Heart right ventricle (tissue), 16 donors: ENCODE measurements around the gene EMC1. TPM values are rescaled to one million over a fixed set of nuclear protein-coding genes. Genes with fewer than 3 reads are reported as not detected.

Experiments
- ATAC-seq, 8 donors: fragments of 200-7000 bp; cut with Tn5 transposase; one replicate each; pipeline ENCODE4 v1.9.1; 2020; ENCODE audit warnings: mild to moderate bottlenecking in 8 of 8, moderate library complexity in 8 of 8, moderate number of reproducible peaks in 1 of 8
- DNase-seq, 2 donors: peaks; one replicate each; pipeline ENCODE4 v3.0.0-alpha.2; 2020
- H3K27ac ChIP-seq, 10 donors: fragments of 200-600 bp; sonication (generic) in 2 of 10; one replicate each; pipeline versions ENCODE4 v1.5.0 to v1.8.0; 2020 to 2022; ENCODE audit warnings: mild to moderate bottlenecking in 3 of 10
- H3K27me3 ChIP-seq, 7 donors: fragments of 200-600 bp; one replicate each; pipeline ENCODE4 v1.8.0; 2021 to 2022; ENCODE audit warnings: mild to moderate bottlenecking in 2 of 7
- H3K36me3 ChIP-seq, 9 donors: fragments of 200-600 bp; sonication (generic) in 1 of 9; one replicate each; pipeline versions ENCODE4 v1.5.0 to v1.8.0; 2020 to 2022; ENCODE audit warnings: mild to moderate bottlenecking in 2 of 9
- H3K4me1 ChIP-seq, 9 donors: fragments of 200-600 bp; sonication (generic) in 1 of 9; one replicate each; pipeline versions ENCODE4 v1.5.0 to v1.8.0; 2020 to 2022; ENCODE audit warnings: mild to moderate bottlenecking in 4 of 9
- H3K4me3 ChIP-seq, 10 donors: fragments of 200-600 bp; sonication (generic) in 2 of 10; one replicate each; pipeline versions ENCODE4 v1.5.0 to v1.8.0; 2020 to 2022; ENCODE audit warnings: mild to moderate bottlenecking in 7 of 10, moderate library complexity in 2 of 10
- H3K9me3 ChIP-seq, 11 donors: fragments of 200-600 bp in 10 of 11; sonication (generic) in 2 of 11; one replicate each; pipeline versions ENCODE4 v1.5.0 to v1.8.0; 2013 to 2022; ENCODE audit warnings: mild to moderate bottlenecking in 2 of 11, control low read depth in 1 of 11, moderate library complexity in 1 of 11
- CTCF ChIP-seq, 9 donors: fragments of 200-600 bp; sonication (generic) in 2 of 9; IDR thresholded peaks; one replicate each; pipeline versions ENCODE4 v1.5.0 to v1.8.0; 2021 to 2022; ENCODE audit warnings: antibody characterized with exemption in 9 of 9, mild to moderate bottlenecking in 5 of 9, moderate library complexity in 1 of 9
- WGBS, 2 donors: extraction: QIAGEN DNeasy Blood & Tissue Kit; methylation state at CpG; one replicate each; pipeline ENCODE4 v1.1.7; 2013; ENCODE audit warnings: inconsistent platforms in 1 of 2; 5-methylcytosine and 5-hydroxymethylcytosine counted together
- intact Hi-C, 10 donors: fragments of 100-400 bp; cut with DNase I; formaldehyde crosslinking; loops; one replicate each; pipeline versions ENCODE4 v1.11.1 to v1.14.2; 2022
- polyA plus RNA-seq, 2 donors: library from polyadenylated mRNA; stranded (reverse); fragments of 200-250 nt; gene quantifications; one replicate each; pipeline ENCODE4 v1.2.3, GENCODE V29; 2013
- total RNA-seq, 10 donors: library from RNA; stranded (reverse); fragmentation: NEBNext Ultra II Directional in 3 of 10; extraction: Animal tissue kit (Norgen Biotek cat#: 25700) in 3 of 10; gene quantifications; one replicate each; pipeline versions ENCODE4 v1.2.1 to v1.2.4, GENCODE V29; 2021 to 2023
- donor health status: Arrhythmogenic right ventricular cardiomyopathy.
- donor health status: ischemic (EF 13 %, LVEDD 7.1; RV severe dilation, severe dysfunction).
- donor health status: healthy with polysubstance abuse.
- donor health status: DM: no; HTN: yes; CAD: no.
- donor health status: DM: no; HTN: no; CAD: no.
- donor health status: ischemic (EF 25% LVEDD 6.9; RV normal size, moderate dysfunction).
- donor health status: ischemic (EF 25% LVEDD 5.7; RV mildly dilated, moderate dysfunction).
- donor health status: healthy.
- donor health status: DM: yes; HTN: yes; CAD: no.
- donor health status: Ischemic cardiomyopathy.
- donor health status: ischemic (EF 35%, LVEDD 5.7; RV mildly dilated, moderate dysfunction).
- donor health status: nonischemic (EF 11% LVEDD 7.7; RV severe dilation, severe dysfunction).
- donor health status: DM: yes; HTN: yes; CAD: no.
- donor health status: PGD.
- donor health status: ischemic (EF 29% LVEDD 5.4; RV normal size, mild dysfunction).
- donor health status: nonischemic (EF 23%, LVEDD 6.1; RV moderate dilation, normal function).

The EMC1 gene
- total and polyA plus RNA-seq, 12 donors: 14.9 to 33.2 (median 27.3) TPM

GRCh38 chr1:19199329-19199968 is 51.9 kb downstream of the EMC1 start:
- TF ChIP-seq CTCF (IDR thresholded peaks at IDR 0.05): no peak

GRCh38 chr1:19198820-19199219 is 52.5 kb downstream of the EMC1 start:
- DNase-seq (no peak), ATAC-seq (no peak)
- H3K36me3 ChIP-seq: peaks cover 0 to 86% (median 45%) of the 10 kb centered on the region in 9 donors
- intact Hi-C loops: no loop called here
- H3K9me3 ChIP-seq: no peaks in the 10 kb centered on the region
- H3K4me3 ChIP-seq: no peak overlapping the region
- H3K27me3 ChIP-seq: no peaks in the 10 kb centered on the region
- WGBS, 2 donors: 88 to 89% methylated on average over 4 of the region's 4 CpGs
- H3K27ac ChIP-seq: no peak overlapping the region
- TF ChIP-seq CTCF (IDR thresholded peaks at IDR 0.05): no peak
- peaks cover 0 to 80% (median 47%) of the 10 kb centered on the region in 9 donors for H3K4me1 ChIP-seq

More at GRCh38 chr1:19199329-19199968, 51.9 kb downstream of the EMC1 start:
- WGBS, 2 donors: 91 to 93% methylated on average over 4 of the region's 4 CpGs
- Histone ChIP-seq H3K9me3 (no peaks in the 10 kb centered on the region), H3K36me3 (peaks cover 0 to 80% (median 41%) of the 10 kb centered on the region in 9 donors), H3K27me3 (no peaks in the 10 kb centered on the region), H3K4me3 (no peak overlapping the region), H3K4me1 (peaks cover 0 to 86% (median 51%) of the 10 kb centered on the region in 9 donors), H3K27ac (peak overlapping the region in 1 of 10 donors; percentile 21)
- no peak for ATAC-seq
- DNase-seq: no peak
- intact Hi-C loops: no loop called here

GRCh38 chr1:19197845-19198244 is 53.5 kb downstream of the EMC1 start:
- peak overlapping the region in 2 of 10 donors; percentile 1 to 15 for H3K27ac ChIP-seq
- 27 to 48% methylated on average over 2 of the region's 2 CpGs for WGBS, 2 donors
- peaks cover 0 to 70% (median 38%) of the 10 kb centered on the region in 9 donors for H3K4me1 ChIP-seq
- peaks cover 0 to 94% (median 55%) of the 10 kb centered on the region in 9 donors for H3K36me3 ChIP-seq
- H3K27me3 ChIP-seq: no peaks in the 10 kb centered on the region
- ATAC-seq (peak in 4 of 8 donors; percentile 33 to 62 (median 50)), DNase-seq (no peak)
- TF ChIP-seq CTCF (IDR thresholded peaks at IDR 0.05): no peak
- no peak overlapping the region for H3K4me3 ChIP-seq
- H3K9me3 ChIP-seq: no peaks in the 10 kb centered on the region
- intact Hi-C loops: no loop called here

- H3K36me3 ChIP-seq: peaks cover 0 to 100% (median 65%) of the 10 kb centered on the region in 9 donors
- intact Hi-C loops: no loop called here
- WGBS, 2 donors: 63 to 87% methylated on average over 3 of the region's 3 CpGs
These were observed 55.0 kb downstream of the EMC1 start for GRCh38 chr1:19196331-19196730.

More at GRCh38 chr1:19196331-19196730, 55.0 kb downstream of the EMC1 start:
- Histone ChIP-seq H3K9me3 (no peaks in the 10 kb centered on the region), H3K4me1 (peaks cover 0 to 55% (median 27%) of the 10 kb centered on the region in 9 donors), H3K27ac (peak overlapping the region in 4 of 10 donors; percentile 3 to 43 (median 16)), H3K4me3 (no peak overlapping the region), H3K27me3 (no peaks in the 10 kb centered on the region)
- ATAC-seq: no peak
- no peak for TF ChIP-seq CTCF (IDR thresholded peaks at IDR 0.05)
- DNase-seq: no peak
